ENCODE measurements around the gene SAP25. TPM values are rescaled to one million over a fixed set of nuclear protein-coding genes. Genes with fewer than 3 reads are reported as not detected.
A peak's percentile ranks its signal among the peaks of the same experiment; 100 is the strongest.

The SAP25 gene
- total RNA-seq, 1 experiment from 2014 or later: 3.0 TPM

- ATAC-seq (peak; percentile 92), DNase-seq (ENCODE audit: low read depth, low spot score) (peak; percentile 88)
- H3K4me1 ChIP-seq (ENCODE audit: control insufficient read depth, insufficient read depth, low read length): peaks cover 58% of the 10 kb centered on the region
- no TSS peak for BruUV-seq (replicated peaks)
- H3K27me3 ChIP-seq (ENCODE audit: control insufficient read depth, insufficient read depth, low read length): no peaks in the 10 kb centered on the region
- in situ Hi-C loops (cut with HindIII; ENCODE audit: low pct_unique_long_range_greater_than_20kb, low sequenced_read_pairs) (no loop called here), intact Hi-C loops (cut with micrococcal nuclease; ENCODE audit: unreplicated experiment) (no loop called here)
- POLR2A ChIA-PET: no interaction called here
- CTCF ChIA-PET: interaction anchor here (0.6 to 0.9 kb wide), 4 partner anchors 14 to 532 kb away, joined by 3 to 17 read pairs (median 4); partner anchors contain the start of gene PPP1R35
- peak overlapping the region; percentile 98 for H3K27ac ChIP-seq (ENCODE audit: low read length)
- peak overlapping the region in 1 of 2 experiments; percentile 34; a peak in 2 of 4 replicates for H3K4me3 ChIP-seq (ENCODE audit: low read depth in 2 of 2, low read length in 2 of 2)
- H3K36me3 ChIP-seq (ENCODE audit: control insufficient read depth, insufficient read depth, low read length): no peaks in the 10 kb centered on the region
- TF ChIP-seq CTCF (IDR thresholded peaks at IDR 0.05) (no peak), SIN3A (IDR thresholded peaks at IDR 0.05; ENCODE audit: borderline replicate concordance, insufficient read depth, low read depth, low read length) (no peak), REST (IDR thresholded peaks at IDR 0.05; ENCODE audit: insufficient read depth in 1 of 2, low read depth in 2 of 2, low read length in 1 of 2) (no peak), POLR2AphosphoS5 (IDR thresholded peaks at IDR 0.05; ENCODE audit: low read depth, low read length) (no peak), TCF7L2 (IDR thresholded peaks at IDR 0.05; ENCODE audit: low read depth, low read length) (no peak)
- H3K9me3 ChIP-seq (ENCODE audit: control insufficient read depth, insufficient read depth, low read depth, low read length): no peaks in the 10 kb centered on the region
Observed at GRCh38 chr7:100545360-100546128, 28.2 kb downstream of the SAP25 start.

- H3K4me3 ChIP-seq (ENCODE audit: low read depth in 2 of 2, low read length in 2 of 2): peak overlapping the region in 1 of 2 experiments; percentile 34; a peak in 2 of 4 replicates
- POLR2A ChIA-PET: no interaction called here
- no peaks in the 10 kb centered on the region for H3K36me3 ChIP-seq (ENCODE audit: control insufficient read depth, insufficient read depth, low read length)
- no peaks in the 10 kb centered on the region for H3K9me3 ChIP-seq (ENCODE audit: control insufficient read depth, insufficient read depth, low read depth, low read length)
- in situ Hi-C loops (cut with HindIII; ENCODE audit: low pct_unique_long_range_greater_than_20kb, low sequenced_read_pairs) (no loop called here), intact Hi-C loops (cut with micrococcal nuclease; ENCODE audit: unreplicated experiment) (no loop called here)
- no TSS peak for BruUV-seq (replicated peaks)
- CTCF ChIA-PET: interaction anchor here (0.6 to 0.9 kb wide), 2 partner anchors 108 to 533 kb away, joined by 4 to 17 read pairs; partner anchors contain the start of gene PPP1R35
- peaks cover 58% of the 10 kb centered on the region for H3K4me1 ChIP-seq (ENCODE audit: control insufficient read depth, insufficient read depth, low read length)
- no peaks in the 10 kb centered on the region for H3K27me3 ChIP-seq (ENCODE audit: control insufficient read depth, insufficient read depth, low read length)
- no peak for TF ChIP-seq TCF7L2 (IDR thresholded peaks at IDR 0.05; ENCODE audit: low read depth, low read length)
- no peak for ATAC-seq
- DNase-seq (ENCODE audit: low read depth, low spot score): no peak
- H3K27ac ChIP-seq (ENCODE audit: low read length): peak overlapping the region; percentile 98
Observed at GRCh38 chr7:100544967-100545359, 28.7 kb downstream of the SAP25 start.

- no peaks in the 10 kb centered on the region for H3K9me3 ChIP-seq (ENCODE audit: control insufficient read depth, insufficient read depth, low read depth, low read length)
- TF ChIP-seq SIN3A (IDR thresholded peaks at IDR 0.05; ENCODE audit: borderline replicate concordance, insufficient read depth, low read depth, low read length): no peak
- TF ChIP-seq REST (IDR thresholded peaks at IDR 0.05; ENCODE audit: insufficient read depth in 1 of 2, low read depth in 2 of 2, low read length in 1 of 2): no peak
- TF ChIP-seq CTCF (IDR thresholded peaks at IDR 0.05): no peak
- no peak for TF ChIP-seq POLR2AphosphoS5 (IDR thresholded peaks at IDR 0.05; ENCODE audit: low read depth, low read length)
- no peak for TF ChIP-seq TCF7L2 (IDR thresholded peaks at IDR 0.05; ENCODE audit: low read depth, low read length)
- in situ Hi-C loops (cut with HindIII; ENCODE audit: low pct_unique_long_range_greater_than_20kb, low sequenced_read_pairs): no loop called here
- no peaks in the 10 kb centered on the region for H3K36me3 ChIP-seq (ENCODE audit: control insufficient read depth, insufficient read depth, low read length)
- peak overlapping the region in 1 of 2 experiments; percentile 21; a peak in 1 of 4 replicates for H3K4me3 ChIP-seq (ENCODE audit: low read depth in 2 of 2, low read length in 2 of 2)
- no peak for ATAC-seq
- H3K27ac ChIP-seq (ENCODE audit: low read length): peak overlapping the region; percentile 98
- no peak for DNase-seq (ENCODE audit: low read depth, low spot score)
- BruUV-seq (replicated peaks): no TSS peak
- ChIA-PET POLR2A (no interaction called here), CTCF (no interaction called here)
- intact Hi-C loops (cut with micrococcal nuclease; ENCODE audit: unreplicated experiment): no loop called here
- H3K27me3 ChIP-seq (ENCODE audit: control insufficient read depth, insufficient read depth, low read length): no peaks in the 10 kb centered on the region
- H3K4me1 ChIP-seq (ENCODE audit: control insufficient read depth, insufficient read depth, low read length): peaks cover 58% of the 10 kb centered on the region
Observed at GRCh38 chr7:100544386-100544785, 29.3 kb downstream of the SAP25 start.

Data from Panc1 (cell line).